SK-N-SH treated with all-trans-retinoic acid at 6 μM for 48 hours (cell line): ENCODE results near the gene KANSL2.

Source experiments
- ATAC-seq: fragments of 200-7000 bp; cut with Tn5 transposase; 3 replicates; pipeline ENCODE4 v1.9.1; 2020; ENCODE audit warnings: mild to moderate bottlenecking, moderate library complexity
- ARNTL ChIP-seq: fragments of 450-650 bp; formaldehyde crosslinking; IDR thresholded peaks from 2 replicates; pipeline ENCODE4 v1.5.0; 2020; ENCODE audit warnings: low read depth, mild to moderate bottlenecking, moderate library complexity, borderline replicate concordance
- BACH2 ChIP-seq: fragments of 250-450 bp; sonication (Bioruptor Pico); IDR thresholded peaks from 2 replicates; pipeline ENCODE4 v1.9.0; 2021; ENCODE audit warnings: mild to moderate bottlenecking, borderline replicate concordance
- ESRRG ChIP-seq: fragments of 250-450 bp; sonication (Bioruptor Pico); IDR thresholded peaks from 2 replicates; pipeline ENCODE4 v1.6.1; 2021; ENCODE audit warnings: mild to moderate bottlenecking
- GLIS3 ChIP-seq: fragments of 250-450 bp; sonication (Bioruptor Pico); IDR thresholded peaks from 2 replicates; pipeline ENCODE4 v1.5.0; 2020; ENCODE audit warnings: mild to moderate bottlenecking, moderate library complexity
- OSR1 ChIP-seq: fragments of 250-450 bp; sonication (Bioruptor Pico); IDR thresholded peaks from 2 replicates; pipeline ENCODE4 v1.8.0; 2022; ENCODE audit warnings: moderate library complexity, mild to moderate bottlenecking, inconsistent platforms
- RARB ChIP-seq: fragments of 250-450 bp; sonication (Bioruptor Pico); IDR thresholded peaks from 2 replicates; pipeline ENCODE4 v1.8.0; 2021; ENCODE audit warnings: mild to moderate bottlenecking, moderate library complexity
- SNAI2 ChIP-seq: fragments of 250-450 bp; sonication (Bioruptor Pico); IDR thresholded peaks from 2 replicates; pipeline ENCODE4 v1.5.0; 2020; ENCODE audit warnings: mild to moderate bottlenecking, moderate library complexity
- TCF4 ChIP-seq: fragments of 250-450 bp; sonication (Bioruptor Pico); IDR thresholded peaks from 2 replicates; pipeline ENCODE4 v1.8.0; 2021; ENCODE audit warnings: mild to moderate bottlenecking, moderate library complexity, borderline replicate concordance
- ZFP30 ChIP-seq: fragments of 450-650 bp; formaldehyde crosslinking; IDR thresholded peaks from 2 replicates; pipeline ENCODE4 v1.5.0; 2022; ENCODE audit warnings: mild to moderate bottlenecking, moderate library complexity
- ZNF565 ChIP-seq: fragments of 450-650 bp; formaldehyde crosslinking; conservative IDR thresholded peaks from 2 replicates; pipeline ENCODE4 v1.5.0; 2020; ENCODE audit warnings: low read depth, mild to moderate bottlenecking, moderate library complexity
- ZNF70 ChIP-seq: fragments of 450-650 bp; formaldehyde crosslinking; IDR thresholded peaks from 2 replicates; pipeline ENCODE4 v1.5.0; 2020; ENCODE audit warnings: mild to moderate bottlenecking, moderate library complexity
- ZNF8 ChIP-seq: fragments of 450-650 bp; formaldehyde crosslinking; IDR thresholded peaks from 2 replicates; pipeline ENCODE4 v1.5.0; 2020; ENCODE audit warnings: mild to moderate bottlenecking, moderate library complexity
- TF ChIP-seq, protein P1 (sequence below): fragments of 250-450 bp; sonication (Bioruptor Pico); IDR thresholded peaks from 2 replicates; pipeline ENCODE4 v1.8.0; 2021; ENCODE audit warnings: low read depth, mild to moderate bottlenecking, moderate library complexity, borderline replicate concordance
- TF ChIP-seq, protein P2 (sequence below): fragments of 250-450 bp; sonication (Bioruptor Pico); IDR thresholded peaks from 2 replicates; pipeline ENCODE4 v1.5.1; 2020; ENCODE audit warnings: low read depth, mild to moderate bottlenecking, moderate library complexity
- TF ChIP-seq, protein P3 (sequence below): fragments of 250-450 bp; sonication (Bioruptor Pico); IDR thresholded peaks from 2 replicates; pipeline ENCODE4 v1.5.1; 2021; ENCODE audit warnings: mild to moderate bottlenecking, moderate library complexity
- TF ChIP-seq, protein P4 (sequence below): fragments of 250-450 bp; sonication (Bioruptor Pico); IDR thresholded peaks from 2 replicates; pipeline ENCODE4 v1.8.0; 2020; ENCODE audit warnings: mild to moderate bottlenecking, moderate library complexity, borderline replicate concordance

KANSL2 gene

DNA sequence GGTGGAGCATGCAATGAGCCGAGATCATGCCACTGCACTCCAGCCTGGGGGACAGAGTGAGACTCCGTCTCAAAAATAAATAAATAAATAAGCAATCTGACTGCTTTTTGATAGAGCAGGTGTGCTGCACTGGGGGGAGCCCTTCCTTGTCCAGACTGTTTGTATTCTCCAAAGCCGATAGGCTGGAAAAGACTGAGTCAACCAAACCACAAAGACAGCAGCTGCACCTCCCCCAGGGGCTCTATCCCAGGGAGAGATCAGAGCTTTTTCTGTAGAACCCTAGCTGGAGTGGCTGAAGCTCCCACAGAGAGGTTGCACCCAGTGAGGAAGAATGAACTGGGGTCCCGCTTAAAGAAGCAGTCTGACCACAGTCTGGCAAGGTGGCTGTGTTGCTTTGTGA is 66.4 kb downstream of the KANSL2 start:
- TF ChIP-seq, protein P1, sequence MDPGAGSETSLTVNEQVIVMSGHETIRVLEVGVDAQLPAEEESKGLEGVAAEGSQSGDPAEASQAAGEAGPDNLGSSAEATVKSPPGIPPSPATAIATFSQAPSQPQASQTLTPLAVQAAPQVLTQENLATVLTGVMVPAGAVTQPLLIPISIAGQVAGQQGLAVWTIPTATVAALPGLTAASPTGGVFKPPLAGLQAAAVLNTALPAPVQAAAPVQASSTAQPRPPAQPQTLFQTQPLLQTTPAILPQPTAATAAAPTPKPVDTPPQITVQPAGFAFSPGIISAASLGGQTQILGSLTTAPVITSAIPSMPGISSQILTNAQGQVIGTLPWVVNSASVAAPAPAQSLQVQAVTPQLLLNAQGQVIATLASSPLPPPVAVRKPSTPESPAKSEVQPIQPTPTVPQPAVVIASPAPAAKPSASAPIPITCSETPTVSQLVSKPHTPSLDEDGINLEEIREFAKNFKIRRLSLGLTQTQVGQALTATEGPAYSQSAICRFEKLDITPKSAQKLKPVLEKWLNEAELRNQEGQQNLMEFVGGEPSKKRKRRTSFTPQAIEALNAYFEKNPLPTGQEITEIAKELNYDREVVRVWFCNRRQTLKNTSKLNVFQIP, result no peak
- TF ChIP-seq ZNF565 (CRISPR knock-in tag), result no peak
- TF ChIP-seq, protein P2, sequence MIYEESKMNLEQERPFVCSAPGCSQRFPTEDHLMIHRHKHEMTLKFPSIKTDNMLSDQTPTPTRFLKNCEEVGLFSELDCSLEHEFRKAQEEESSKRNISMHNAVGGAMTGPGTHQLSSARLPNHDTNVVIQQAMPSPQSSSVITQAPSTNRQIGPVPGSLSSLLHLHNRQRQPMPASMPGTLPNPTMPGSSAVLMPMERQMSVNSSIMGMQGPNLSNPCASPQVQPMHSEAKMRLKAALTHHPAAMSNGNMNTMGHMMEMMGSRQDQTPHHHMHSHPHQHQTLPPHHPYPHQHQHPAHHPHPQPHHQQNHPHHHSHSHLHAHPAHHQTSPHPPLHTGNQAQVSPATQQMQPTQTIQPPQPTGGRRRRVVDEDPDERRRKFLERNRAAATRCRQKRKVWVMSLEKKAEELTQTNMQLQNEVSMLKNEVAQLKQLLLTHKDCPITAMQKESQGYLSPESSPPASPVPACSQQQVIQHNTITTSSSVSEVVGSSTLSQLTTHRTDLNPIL, result no peak
- no peak for TF ChIP-seq OSR1
- no peak for ATAC-seq

DNA sequence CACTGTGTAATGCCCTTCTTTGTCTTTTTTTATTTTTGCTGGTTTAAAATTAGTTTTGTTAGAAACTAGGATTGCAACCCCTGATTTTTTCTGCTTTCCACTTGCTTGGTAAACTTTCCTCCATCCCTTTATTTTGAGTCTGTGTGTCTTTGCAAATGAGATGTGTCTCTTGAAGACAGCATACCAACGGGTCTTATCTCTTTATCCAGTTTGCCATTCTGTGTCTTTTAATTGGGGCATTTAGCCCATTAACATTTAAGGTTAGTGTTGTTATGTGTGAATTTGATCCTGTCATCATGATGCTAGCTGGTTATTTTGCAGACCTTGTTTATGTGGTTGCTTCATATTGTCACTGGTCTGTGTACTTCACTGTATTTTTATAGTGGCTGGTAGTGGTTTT is 68.7 kb downstream of the KANSL2 start:
- ATAC-seq, result no peak
- TF ChIP-seq RARB (CRISPR knock-in tag) (no peak), ZNF70 (CRISPR knock-in tag) (no peak), OSR1 (no peak), TCF4 (CRISPR knock-in tag) (no peak), ZNF8 (CRISPR knock-in tag) (no peak), ZFP30 (CRISPR knock-in tag) (no peak), GLIS3 (CRISPR knock-in tag) (no peak), ESRRG (no peak), BACH2 (no peak), SNAI2 (no peak), ARNTL (CRISPR knock-in tag) (no peak)
- TF ChIP-seq, protein P3, sequence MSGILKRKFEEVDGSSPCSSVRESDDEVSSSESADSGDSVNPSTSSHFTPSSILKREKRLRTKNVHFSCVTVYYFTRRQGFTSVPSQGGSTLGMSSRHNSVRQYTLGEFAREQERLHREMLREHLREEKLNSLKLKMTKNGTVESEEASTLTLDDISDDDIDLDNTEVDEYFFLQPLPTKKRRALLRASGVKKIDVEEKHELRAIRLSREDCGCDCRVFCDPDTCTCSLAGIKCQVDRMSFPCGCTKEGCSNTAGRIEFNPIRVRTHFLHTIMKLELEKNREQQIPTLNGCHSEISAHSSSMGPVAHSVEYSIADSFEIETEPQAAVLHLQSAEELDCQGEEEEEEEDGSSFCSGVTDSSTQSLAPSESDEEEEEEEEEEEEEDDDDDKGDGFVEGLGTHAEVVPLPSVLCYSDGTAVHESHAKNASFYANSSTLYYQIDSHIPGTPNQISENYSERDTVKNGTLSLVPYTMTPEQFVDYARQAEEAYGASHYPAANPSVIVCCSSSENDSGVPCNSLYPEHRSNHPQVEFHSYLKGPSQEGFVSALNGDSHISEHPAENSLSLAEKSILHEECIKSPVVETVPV (CRISPR knock-in tag), result no peak
- TF ChIP-seq, protein P4, sequence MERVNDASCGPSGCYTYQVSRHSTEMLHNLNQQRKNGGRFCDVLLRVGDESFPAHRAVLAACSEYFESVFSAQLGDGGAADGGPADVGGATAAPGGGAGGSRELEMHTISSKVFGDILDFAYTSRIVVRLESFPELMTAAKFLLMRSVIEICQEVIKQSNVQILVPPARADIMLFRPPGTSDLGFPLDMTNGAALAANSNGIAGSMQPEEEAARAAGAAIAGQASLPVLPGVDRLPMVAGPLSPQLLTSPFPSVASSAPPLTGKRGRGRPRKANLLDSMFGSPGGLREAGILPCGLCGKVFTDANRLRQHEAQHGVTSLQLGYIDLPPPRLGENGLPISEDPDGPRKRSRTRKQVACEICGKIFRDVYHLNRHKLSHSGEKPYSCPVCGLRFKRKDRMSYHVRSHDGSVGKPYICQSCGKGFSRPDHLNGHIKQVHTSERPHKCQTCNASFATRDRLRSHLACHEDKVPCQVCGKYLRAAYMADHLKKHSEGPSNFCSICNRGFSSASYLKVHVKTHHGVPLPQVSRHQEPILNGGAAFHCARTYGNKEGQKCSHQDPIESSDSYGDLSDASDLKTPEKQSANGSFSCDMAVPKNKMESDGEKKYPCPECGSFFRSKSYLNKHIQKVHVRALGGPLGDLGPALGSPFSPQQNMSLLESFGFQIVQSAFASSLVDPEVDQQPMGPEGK (CRISPR knock-in tag), result no peak
- TF ChIP-seq, protein P1, result no peak
